Endothelial cell of umbilical vein (primary cell): ENCODE measurements around the gene MT1M. TPM values are rescaled to one million over a fixed set of nuclear protein-coding genes. Genes with fewer than 3 reads are reported as not detected.

Experiments used
- BruUV-seq: library from RNA; stranded (reverse); fragments of 400-500 nt; replicated peaks from 2 replicates; lab custom pipeline; 2021; lab: Mats Ljungman, UMichigan
- CTCF ChIA-PET: fragments of 300-600, 350-600 bp; sonication (Branson Sonifier 250); formaldehyde crosslinking; loops from one replicate; lab custom pipeline; 2021; ENCODE audit warnings: antibody characterized with exemption, inconsistent platforms; lab: Charles Lee
- POLR2A ChIA-PET: fragments of 300-600, 350-600 bp; sonication (Branson Sonifier 250); formaldehyde crosslinking; loops from one replicate; lab custom pipeline; 2021; ENCODE audit warnings: antibody characterized with exemption, inconsistent platforms; lab: Charles Lee
- DNase-seq: peaks from one replicate; pipeline ENCODE4 v3.0.0-alpha.2; 2011; ENCODE audit warnings: low read depth, low spot score
- FAIRE-seq: peaks from 2 replicates; lab custom pipeline; 2011; peaks lifted over from hg19 to GRCh38; lab: Jason Lieb, UNC
- H2AFZ ChIP-seq: 2 replicates; pipeline ENCODE4 v1.6.0; 2012; ENCODE audit warnings: low read depth, low read length, control low read depth, inconsistent platforms
- H3K27ac ChIP-seq: 2 replicates; pipeline ENCODE4 v1.5.1; 2011; ENCODE audit warnings: low read depth, mild to moderate bottlenecking, control low read depth, low read length, moderate library complexity; ENCODE audit not compliant: insufficient read depth
- H3K27me3 ChIP-seq, 2 experiments: 2 replicates each; pipeline versions ENCODE4 v1.6.0 to v1.6.1; 2011; ENCODE audit warnings: low read length in 2 of 2, mixed read lengths in 1 of 2; ENCODE audit not compliant: control insufficient read depth in 2 of 2, insufficient read depth in 2 of 2
- H3K36me3 ChIP-seq, 2 experiments: 2 replicates in 1 of 2; 3 replicates in 1 of 2; pipeline ENCODE4 v1.5.1; 2011; ENCODE audit warnings: low read length in 2 of 2, mild to moderate bottlenecking in 1 of 2, moderate library complexity in 1 of 2; ENCODE audit not compliant: control insufficient read depth in 2 of 2, insufficient read depth in 2 of 2; ENCODE audit errors: extremely low read depth in 1 of 2
- H3K4me1 ChIP-seq: 3 replicates; pipeline ENCODE4 v1.5.1; 2011; ENCODE audit warnings: mild to moderate bottlenecking, low read length; ENCODE audit not compliant: control insufficient read depth, insufficient read depth; ENCODE audit errors: extremely low read depth
- H3K4me2 ChIP-seq: 2 replicates; pipeline ENCODE4 v1.6.1; 2011; ENCODE audit warnings: low read length, control low read depth, mixed read lengths; ENCODE audit not compliant: insufficient read depth
- H3K4me3 ChIP-seq, 3 experiments: fragments of 200-600 bp in 1 of 3; sonication (generic), shearing (Covaris generic) in 1 of 3; replicated peaks in 1 of 3; 2 replicates each; pipeline ENCODE4 v1.5.1; 2011 to 2016; ENCODE audit warnings: control low read depth in 3 of 3, low read length in 3 of 3, mild to moderate bottlenecking in 2 of 3, inconsistent platforms in 1 of 3, low read depth in 1 of 3, moderate library complexity in 1 of 3; ENCODE audit not compliant: insufficient read depth in 1 of 3
- H3K79me2 ChIP-seq: 2 replicates; pipeline ENCODE4 v1.6.0; 2012; ENCODE audit warnings: low read length, inconsistent platforms; ENCODE audit not compliant: control insufficient read depth, insufficient read depth
- H3K9ac ChIP-seq: replicated peaks from 2 replicates; pipeline ENCODE3; 2011; ENCODE audit warnings: low read length, control low read depth; ENCODE audit not compliant: insufficient read depth; ENCODE audit errors: extremely low read depth
- H3K9me1 ChIP-seq: replicated peaks from 3 replicates; pipeline ENCODE4 v1.6.0; 2011; ENCODE audit warnings: mild to moderate bottlenecking, low read length; ENCODE audit not compliant: control insufficient read depth, insufficient read depth; ENCODE audit errors: extremely low read depth
- H3K9me3 ChIP-seq: replicated peaks from 2 replicates; pipeline ENCODE4 v1.5.1; 2012; ENCODE audit warnings: low read length, inconsistent platforms; ENCODE audit not compliant: control insufficient read depth, insufficient read depth
- H4K20me1 ChIP-seq: replicated peaks from 2 replicates; pipeline ENCODE3; 2011; ENCODE audit warnings: mild to moderate bottlenecking, low read length; ENCODE audit not compliant: control insufficient read depth, insufficient read depth; ENCODE audit errors: extremely low read depth
- EZH2 ChIP-seq: IDR thresholded peaks from 2 replicates; pipeline ENCODE4 v1.6.1; 2012; ENCODE audit warnings: borderline replicate concordance, low read depth, mild to moderate bottlenecking, moderate library complexity, low read length, inconsistent platforms; ENCODE audit not compliant: severe bottlenecking
- FOS ChIP-seq: IDR thresholded peaks from 2 replicates; pipeline ENCODE4 v1.6.1; 2011; ENCODE audit warnings: mild to moderate bottlenecking, low read length, moderate library complexity, borderline replicate concordance; ENCODE audit not compliant: insufficient read depth
- GATA2 ChIP-seq: IDR thresholded peaks from 2 replicates; pipeline ENCODE4 v1.7.0; 2011; ENCODE audit warnings: low read depth, mild to moderate bottlenecking, moderate library complexity, mixed read lengths, low read length; ENCODE audit not compliant: insufficient read length, insufficient read depth
- JUN ChIP-seq: IDR thresholded peaks from 2 replicates; pipeline ENCODE4 v1.6.1; 2011; ENCODE audit warnings: borderline replicate concordance, low read depth; ENCODE audit not compliant: insufficient read length, insufficient read depth
- MYC ChIP-seq: IDR thresholded peaks from one replicate; pipeline ENCODE4 v1.6.1; 2011; ENCODE audit warnings: mild to moderate bottlenecking, low read depth, low read length
- POLR2A ChIP-seq: IDR thresholded peaks from 2 replicates; pipeline ENCODE4 v1.6.1; 2012; ENCODE audit warnings: low read depth, mild to moderate bottlenecking, control low read depth, low read length
- POLR2AphosphoS5 ChIP-seq: IDR thresholded peaks from 2 replicates; pipeline ENCODE4 v1.6.1; 2012; ENCODE audit warnings: low read depth, mild to moderate bottlenecking, control low read depth, low read length, moderate library complexity; ENCODE audit not compliant: insufficient read depth
- dilution Hi-C: fragments of 300-500 bp; cut with MboI; formaldehyde crosslinking; loops from one replicate; pipeline ENCODE4 v1.15.0; 2019; ENCODE audit warnings: low sequenced_read_pairs; ENCODE audit not compliant: extremely low pct_ligation_motif_present
- intact Hi-C: fragments of 100-400 bp; cut with micrococcal nuclease; formaldehyde crosslinking; loops from one replicate; pipeline ENCODE4 v1.10.0; 2022
- polyA plus RNA-seq, 4 experiments: library from polyadenylated mRNA; depleted of rRNA in 3 of 4; stranded (reverse) in 3 of 4; unstranded in 1 of 4; fragments of >200 nt; gene quantifications; 2 replicates each; pipeline versions ENCODE4 v1.2.1 to v1.2.3, GENCODE V29; 2011 to 2012; ENCODE audit warnings: missing spikeins in 1 of 4
- total RNA-seq: library from RNA; stranded (reverse); gene quantifications from 2 replicates; pipeline ENCODE4 v1.2.3, GENCODE V29; 2021
- TF ChIP-seq, protein P1 (sequence below), 2 donors: IDR thresholded peaks; 1 replicate in 1 of 2; 2 replicates in 1 of 2; pipeline ENCODE4 v1.5.1; 2011; ENCODE audit warnings: low read length in 2 of 2, mild to moderate bottlenecking in 2 of 2, moderate library complexity in 2 of 2, control low read depth in 1 of 2, inconsistent platforms in 1 of 2, low read depth in 1 of 2; ENCODE audit not compliant: insufficient read depth in 1 of 2; ENCODE audit errors: extremely low read depth in 1 of 2
- TF ChIP-seq, protein P2 (sequence below): IDR thresholded peaks from 2 replicates; pipeline ENCODE4 v1.6.1; 2011; ENCODE audit not compliant: insufficient read depth, insufficient read length

Gene MT1M
- total and polyA plus RNA-seq, 2 donors (not counting 3 experiments of a cell fraction or from before 2014, with no cell fraction given) = 4.3 to 4.6 TPM

DNA sequence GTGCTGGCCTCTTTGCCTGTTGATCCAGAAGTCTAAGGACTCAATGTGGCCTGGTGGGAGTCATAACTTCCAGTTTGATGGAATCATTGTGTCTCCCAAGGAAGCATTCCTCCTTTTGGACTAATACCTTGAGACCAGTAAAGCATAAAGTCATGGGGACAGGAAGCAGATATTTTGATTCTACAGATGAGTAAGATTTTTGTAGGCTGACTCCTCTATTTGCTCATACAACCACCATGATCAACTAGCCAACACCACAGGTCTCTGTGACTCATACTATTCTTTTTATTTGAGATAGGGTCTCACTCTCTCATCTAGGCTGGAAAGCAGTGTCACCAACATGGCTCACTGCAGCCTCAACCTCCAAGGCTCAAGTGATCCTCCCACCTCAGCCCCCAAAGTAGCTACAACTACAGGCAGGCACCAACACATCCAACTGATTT lies 17.9 kb upstream of the MT1M start:
- Histone ChIP-seq H3K36me3 (no peaks in the 10 kb centered on the region), H2AFZ (no peak overlapping the region), H3K27ac (peak overlapping the region; percentile 80), H3K9me1 (no peaks in the 10 kb centered on the region), H3K9me3 (no peaks in the 10 kb centered on the region), H4K20me1 (no peaks in the 10 kb centered on the region), H3K4me2 (peak overlapping the region; percentile 74), H3K27me3 (no peaks in the 10 kb centered on the region), H3K4me1 (peaks cover 77% of the 10 kb centered on the region), H3K4me3 (no peak overlapping the region), H3K79me2 (peaks cover 18% of the 10 kb centered on the region), H3K9ac (peak overlapping the region; percentile 6)
- intact Hi-C loops (no loop called here), dilution Hi-C loops (no loop called here)
- CTCF ChIA-PET = interaction anchor here (0.7 to 2.0 kb wide), 3 partner anchors 11 to 88 kb away, joined by 3 to 6 read pairs (median 4); no protein-coding TSS in a partner anchor
- DNase-seq (peak; percentile 57), FAIRE-seq (peak; percentile 78)
- no TSS peak for BruUV-seq
- peak; percentile 56 for TF ChIP-seq GATA2
- peak; percentile 92 for TF ChIP-seq FOS
- no peak for TF ChIP-seq POLR2A
- TF ChIP-seq MYC = no peak
- peak; percentile 72 for TF ChIP-seq POLR2AphosphoS5
- TF ChIP-seq, protein P1, sequence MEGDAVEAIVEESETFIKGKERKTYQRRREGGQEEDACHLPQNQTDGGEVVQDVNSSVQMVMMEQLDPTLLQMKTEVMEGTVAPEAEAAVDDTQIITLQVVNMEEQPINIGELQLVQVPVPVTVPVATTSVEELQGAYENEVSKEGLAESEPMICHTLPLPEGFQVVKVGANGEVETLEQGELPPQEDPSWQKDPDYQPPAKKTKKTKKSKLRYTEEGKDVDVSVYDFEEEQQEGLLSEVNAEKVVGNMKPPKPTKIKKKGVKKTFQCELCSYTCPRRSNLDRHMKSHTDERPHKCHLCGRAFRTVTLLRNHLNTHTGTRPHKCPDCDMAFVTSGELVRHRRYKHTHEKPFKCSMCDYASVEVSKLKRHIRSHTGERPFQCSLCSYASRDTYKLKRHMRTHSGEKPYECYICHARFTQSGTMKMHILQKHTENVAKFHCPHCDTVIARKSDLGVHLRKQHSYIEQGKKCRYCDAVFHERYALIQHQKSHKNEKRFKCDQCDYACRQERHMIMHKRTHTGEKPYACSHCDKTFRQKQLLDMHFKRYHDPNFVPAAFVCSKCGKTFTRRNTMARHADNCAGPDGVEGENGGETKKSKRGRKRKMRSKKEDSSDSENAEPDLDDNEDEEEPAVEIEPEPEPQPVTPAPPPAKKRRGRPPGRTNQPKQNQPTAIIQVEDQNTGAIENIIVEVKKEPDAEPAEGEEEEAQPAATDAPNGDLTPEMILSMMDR (IDR thresholded peaks at IDR 0.05; ENCODE audit: extremely low read depth in 1 of 2, insufficient read depth in 1 of 2, low read depth in 1 of 2, low read length in 2 of 2) = no peak
- TF ChIP-seq EZH2 = no peak
- TF ChIP-seq, protein P2, sequence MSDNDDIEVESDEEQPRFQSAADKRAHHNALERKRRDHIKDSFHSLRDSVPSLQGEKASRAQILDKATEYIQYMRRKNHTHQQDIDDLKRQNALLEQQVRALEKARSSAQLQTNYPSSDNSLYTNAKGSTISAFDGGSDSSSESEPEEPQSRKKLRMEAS = no peak
- peak; percentile 60 for TF ChIP-seq JUN
- POLR2A ChIA-PET = interaction anchor here (1.5 kb wide), 1 partner anchor 11 kb away, joined by 4 read pairs; the partner anchor contains the start of gene MT1E
